Occipital lobe (tissue), 2 donors: ENCODE measurements around the gene IPPK. TPM values are rescaled to one million over a fixed set of nuclear protein-coding genes. Genes with fewer than 3 reads are reported as not detected.
A peak's percentile ranks its signal among the peaks of the same experiment; 100 is the strongest.

Experiments used
- DNase-seq: peaks from one replicate; lab custom pipeline; 2025; lab: John Stamatoyannopoulos, UW
- total RNA-seq: library from RNA; depleted of rRNA; stranded (reverse); fragments of >200 nt; gene quantifications from one replicate; pipeline ENCODE4 v1.2.3, GENCODE V29; 2014

The IPPK gene
- total RNA-seq: 16.1 TPM

GRCh38 chr9:92669890-92670708 is at the start of gene IPPK:
IPPK (minus strand) TSS chr9:92670131; CDS start chr9:92669988, 143 bp downstream.
- DNase-seq: peak; percentile 96

- DNase-seq: no peak
Measured at GRCh38 chr9:92719028-92719647, 49.2 kb upstream of the IPPK start.

- no peak for DNase-seq
Measured at GRCh38 chr9:92718086-92719001, 48.4 kb upstream of the IPPK start.

GRCh38 chr9:92717201-92718085 is 47.5 kb upstream of the IPPK start:
- no peak for DNase-seq

GRCh38 chr9:92716557-92716956 is 46.6 kb upstream of the IPPK start:
- no peak for DNase-seq

GRCh38 chr9:92715488-92716231 is 45.7 kb upstream of the IPPK start:
- no peak for DNase-seq

GRCh38 chr9:92714787-92715487 is 45.0 kb upstream of the IPPK start:
- no peak for DNase-seq

- no peak for DNase-seq
Measured at GRCh38 chr9:92714016-92714415, 44.1 kb upstream of the IPPK start.

GRCh38 chr9:92713528-92713927 is 43.6 kb upstream of the IPPK start:
- DNase-seq: no peak

- no peak for DNase-seq
Measured at GRCh38 chr9:92712767-92713166, 42.8 kb upstream of the IPPK start.

- DNase-seq: no peak
Measured at GRCh38 chr9:92711844-92712243, 41.9 kb upstream of the IPPK start.

GRCh38 chr9:92711146-92711545 is 41.2 kb upstream of the IPPK start:
- DNase-seq: no peak

- DNase-seq: no peak
Measured at GRCh38 chr9:92710368-92710767, 40.4 kb upstream of the IPPK start.

- DNase-seq: no peak
Measured at GRCh38 chr9:92709954-92710353, 40.0 kb upstream of the IPPK start.

GRCh38 chr9:92709240-92709639 is 39.3 kb upstream of the IPPK start:
- no peak for DNase-seq

- DNase-seq: no peak
Measured at GRCh38 chr9:92707530-92707929, 37.6 kb upstream of the IPPK start.

- DNase-seq: no peak
Measured at GRCh38 chr9:92706218-92706940, 36.4 kb upstream of the IPPK start.

- DNase-seq: no peak
Measured at GRCh38 chr9:92704528-92704927, 34.6 kb upstream of the IPPK start.

- DNase-seq: no peak
Measured at GRCh38 chr9:92696619-92697018, 26.7 kb upstream of the IPPK start.
